22Rv1 (cell line): Measurements from ENCODE around the gene UBE2Z.

Experiments used
- H3K27ac ChIP-seq: fragments of 450-650 bp; 2 replicates; pipeline ENCODE4 v1.5.1; 2017
- ZFX ChIP-seq: fragments of 450-650 bp; IDR thresholded peaks from 2 replicates; pipeline ENCODE4 v1.6.1; 2017; ENCODE audit warnings: antibody characterized with exemption, borderline replicate concordance
- TF ChIP-seq, protein P1 (sequence below): fragments of 450-650 bp; IDR thresholded peaks from 2 replicates; pipeline ENCODE4 v1.5.1; 2017; ENCODE audit warnings: mild to moderate bottlenecking

The UBE2Z gene

GRCh38 chr17:48951572-48951971 is 43.4 kb downstream of the UBE2Z start:
- no peak overlapping the region for H3K27ac ChIP-seq
- TF ChIP-seq, protein P1, sequence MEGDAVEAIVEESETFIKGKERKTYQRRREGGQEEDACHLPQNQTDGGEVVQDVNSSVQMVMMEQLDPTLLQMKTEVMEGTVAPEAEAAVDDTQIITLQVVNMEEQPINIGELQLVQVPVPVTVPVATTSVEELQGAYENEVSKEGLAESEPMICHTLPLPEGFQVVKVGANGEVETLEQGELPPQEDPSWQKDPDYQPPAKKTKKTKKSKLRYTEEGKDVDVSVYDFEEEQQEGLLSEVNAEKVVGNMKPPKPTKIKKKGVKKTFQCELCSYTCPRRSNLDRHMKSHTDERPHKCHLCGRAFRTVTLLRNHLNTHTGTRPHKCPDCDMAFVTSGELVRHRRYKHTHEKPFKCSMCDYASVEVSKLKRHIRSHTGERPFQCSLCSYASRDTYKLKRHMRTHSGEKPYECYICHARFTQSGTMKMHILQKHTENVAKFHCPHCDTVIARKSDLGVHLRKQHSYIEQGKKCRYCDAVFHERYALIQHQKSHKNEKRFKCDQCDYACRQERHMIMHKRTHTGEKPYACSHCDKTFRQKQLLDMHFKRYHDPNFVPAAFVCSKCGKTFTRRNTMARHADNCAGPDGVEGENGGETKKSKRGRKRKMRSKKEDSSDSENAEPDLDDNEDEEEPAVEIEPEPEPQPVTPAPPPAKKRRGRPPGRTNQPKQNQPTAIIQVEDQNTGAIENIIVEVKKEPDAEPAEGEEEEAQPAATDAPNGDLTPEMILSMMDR: no peak
- no peak for TF ChIP-seq ZFX

- TF ChIP-seq, protein P1: no peak
- TF ChIP-seq ZFX: no peak
- no peak overlapping the region for H3K27ac ChIP-seq
These were observed 44.7 kb downstream of the UBE2Z start for GRCh38 chr17:48952904-48953303.

DNA sequence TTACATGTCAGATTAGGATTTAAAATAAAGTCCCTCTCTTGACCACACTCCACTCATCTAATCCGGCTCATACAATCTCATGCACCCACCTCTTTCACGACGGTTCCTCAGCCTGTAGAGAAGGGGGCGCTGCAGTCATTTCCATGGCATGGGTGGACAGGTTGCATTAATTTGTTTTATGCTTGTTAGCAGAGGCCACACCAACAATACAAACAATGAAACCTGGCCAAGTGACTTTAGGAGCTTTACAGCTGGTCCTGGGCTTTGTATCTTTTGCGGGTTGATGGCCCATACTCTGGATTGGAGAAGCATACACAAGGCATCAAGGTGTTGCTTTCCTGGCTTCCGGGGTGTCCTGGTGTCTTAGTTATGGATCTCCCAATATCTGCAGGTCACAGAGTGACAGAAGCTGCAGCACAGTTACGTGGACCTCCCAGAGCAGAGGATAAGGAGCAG is 46.1 kb downstream of the UBE2Z start:
- no peak overlapping the region for H3K27ac ChIP-seq
- no peak for TF ChIP-seq ZFX
- TF ChIP-seq, protein P1: peak; percentile 83

DNA sequence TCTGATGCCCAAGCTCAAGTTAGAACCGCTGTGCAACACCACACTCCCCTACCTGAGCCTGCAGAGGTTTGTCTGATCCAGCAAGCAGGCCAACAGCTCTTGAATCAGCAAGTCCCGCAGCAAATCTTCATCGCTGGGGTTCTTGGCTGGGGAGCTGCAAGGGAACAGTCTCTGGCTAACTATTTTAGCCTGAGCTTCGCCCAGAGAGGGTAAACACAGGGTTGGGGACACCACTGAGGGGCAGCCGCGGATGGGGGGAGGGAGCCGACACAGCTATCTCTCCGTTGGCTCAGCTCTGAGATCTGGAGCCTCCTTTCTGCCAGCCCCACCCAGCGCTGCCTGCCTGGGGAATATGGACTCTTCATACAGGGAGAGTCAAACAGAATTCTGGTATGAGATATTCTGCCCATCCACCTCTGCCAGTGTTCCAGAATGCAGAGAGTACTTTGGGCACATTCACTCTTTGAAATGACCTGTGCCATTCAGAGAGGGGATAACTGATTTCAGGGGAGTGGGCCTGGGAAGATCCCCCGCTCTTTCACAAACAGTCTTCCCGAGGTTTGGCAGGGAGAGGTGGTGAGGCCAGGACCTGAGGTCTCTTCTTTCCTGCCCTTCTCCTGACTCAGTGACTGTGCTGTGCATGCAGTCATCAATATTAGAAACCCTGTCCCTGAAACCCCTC is 52.8 kb downstream of the UBE2Z start:
- H3K27ac ChIP-seq: no peak overlapping the region
- TF ChIP-seq ZFX: no peak
- TF ChIP-seq, protein P1: no peak

- TF ChIP-seq ZFX: no peak
- TF ChIP-seq, protein P1: no peak
- no peak overlapping the region for H3K27ac ChIP-seq
These were observed 53.5 kb downstream of the UBE2Z start for GRCh38 chr17:48961516-48962233.

GRCh38 chr17:48970224-48970623 is 62.0 kb downstream of the UBE2Z start:
- no peak overlapping the region for H3K27ac ChIP-seq

More at GRCh38 chr17:48970224-48970623, 62.0 kb downstream of the UBE2Z start:
- TF ChIP-seq ZFX: no peak
- TF ChIP-seq, protein P1: no peak
